HG03378 (cell line): ENCODE data around the gene LCN10.
"Not testable (repeated sequence)": the region's sequence is repeated elsewhere in the genome, so short reads cannot be mapped to it uniquely, and the experiment has no call there.

Experiments used
- ATAC-seq: cut with Tn5 transposase; IDR thresholded peaks from one replicate; pipeline ENCODE4 v1.9.1; 2021; ENCODE audit warnings: mild to moderate bottlenecking, moderate library complexity; ENCODE audit not compliant: unreplicated experiment

Gene LCN10

GRCh38 chr9:136773386-136774044 lies 30.8 kb upstream of the LCN10 start:
- no peak for ATAC-seq

DNA sequence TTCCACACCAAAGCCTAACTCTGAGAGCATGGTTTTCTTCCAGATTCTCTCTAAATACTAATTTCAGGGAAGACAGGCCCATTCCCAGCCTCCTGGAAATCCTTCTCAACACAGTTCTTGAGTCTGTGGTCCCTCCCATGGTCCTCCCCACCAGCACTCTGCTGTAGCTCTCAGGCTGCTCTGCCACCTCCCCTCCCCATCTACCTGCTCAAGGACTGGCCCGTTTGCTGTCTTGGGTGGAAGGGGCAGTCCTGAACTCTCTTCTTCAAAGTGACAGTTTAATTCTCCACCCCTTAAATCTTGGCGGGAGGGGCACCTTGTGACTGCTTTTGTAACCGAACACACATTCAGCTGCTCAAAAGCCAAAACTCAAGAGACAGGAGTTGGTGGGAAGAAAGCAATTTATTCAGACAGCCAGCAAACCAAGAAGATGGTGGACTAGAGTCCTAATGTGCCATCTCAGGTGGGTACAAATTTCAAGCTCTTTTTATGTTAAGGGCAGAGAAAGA lies 29.2 kb upstream of the LCN10 start:
- ATAC-seq: no peak

DNA sequence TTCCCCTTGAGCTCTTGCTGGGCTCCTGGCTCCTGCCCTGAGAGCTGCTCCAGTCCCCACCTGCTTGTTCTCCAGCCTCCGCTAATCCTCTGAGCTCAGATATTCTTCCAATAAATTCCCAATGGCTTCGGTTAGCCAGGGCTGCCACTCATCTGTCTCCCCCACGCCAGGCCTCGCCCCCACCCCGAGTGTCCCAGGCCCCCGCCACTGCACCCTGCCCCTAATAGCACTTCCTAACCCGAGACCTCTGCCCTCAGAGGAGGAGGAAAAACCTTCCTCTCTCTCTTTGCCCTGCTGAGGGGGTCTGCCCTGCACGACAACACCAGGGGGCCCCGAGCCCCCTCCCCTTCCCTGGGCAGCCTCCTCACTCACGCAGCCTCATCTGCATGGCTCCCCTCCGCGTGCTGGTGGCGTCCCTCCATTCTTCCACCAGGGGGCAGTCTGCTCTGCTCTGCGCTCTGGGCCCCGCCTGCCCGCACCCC lies 27.0 kb upstream of the LCN10 start:
- ATAC-seq: no peak

GRCh38 chr9:136766410-136767120 lies 23.8 kb upstream of the LCN10 start:
- ATAC-seq: not testable (repeated sequence)

DNA sequence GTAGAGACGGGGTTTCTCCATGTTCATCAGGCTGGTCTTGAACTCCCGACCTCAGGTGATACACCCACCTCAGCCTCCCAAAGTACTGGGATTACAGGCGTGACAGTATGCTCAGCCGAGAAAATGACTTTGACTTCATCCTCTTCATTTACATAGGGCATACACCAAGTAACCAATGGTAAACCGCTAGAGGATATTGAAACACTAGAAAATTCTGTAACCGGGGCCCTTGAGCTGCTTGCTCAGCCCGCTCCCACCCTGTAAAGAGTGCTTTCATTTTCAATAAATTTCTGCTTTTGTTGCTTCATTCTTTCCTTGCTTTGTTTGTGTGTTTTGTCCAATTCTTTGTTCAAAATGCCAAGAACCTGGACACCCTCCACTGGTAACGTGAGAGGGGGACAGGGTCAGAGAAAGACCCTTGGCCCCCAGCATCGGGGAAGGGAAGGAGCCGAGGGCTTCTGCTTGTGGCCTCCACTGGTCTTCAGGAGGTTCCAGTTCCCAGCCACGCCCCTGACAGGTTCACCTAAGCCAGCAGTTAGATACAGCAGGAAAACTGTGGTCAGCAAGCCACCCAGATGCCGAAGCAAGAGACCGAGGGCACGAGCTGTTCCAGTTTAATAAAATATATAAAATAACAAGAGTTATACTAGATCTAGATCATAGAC lies 23.1 kb upstream of the LCN10 start:
- ATAC-seq: peak; percentile 59

DNA sequence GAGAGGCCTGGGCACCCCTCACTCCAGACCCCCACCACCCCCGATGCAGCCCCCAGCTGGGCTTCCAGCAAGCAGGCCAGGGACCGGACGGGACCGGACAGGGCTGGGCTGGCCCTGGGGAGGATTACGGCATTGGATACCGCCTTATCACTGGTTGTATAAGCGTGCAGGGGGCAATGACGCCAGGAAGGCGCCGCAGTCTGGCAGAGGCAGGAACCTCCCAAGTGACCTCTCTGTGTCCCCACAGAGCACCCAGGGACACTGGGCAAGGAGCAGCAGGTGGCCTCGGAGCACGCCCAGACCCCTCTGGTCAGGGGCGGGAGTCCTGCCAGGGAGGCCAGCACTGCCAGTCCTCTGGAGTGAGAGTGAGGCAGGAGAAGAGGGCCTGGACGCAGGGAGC lies 22.3 kb upstream of the LCN10 start:
- ATAC-seq: no peak

GRCh38 chr9:136764301-136764891 lies 21.7 kb upstream of the LCN10 start, which contains the start of gene LCN15:
Gene LCN15, minus strand, starts transcription at chr9:136764518. Its CDS starts 30 bp downstream, at chr9:136764488.
- ATAC-seq: no peak

GRCh38 chr9:136763649-136764035 lies 20.9 kb upstream of the LCN10 start:
- no peak for ATAC-seq

DNA sequence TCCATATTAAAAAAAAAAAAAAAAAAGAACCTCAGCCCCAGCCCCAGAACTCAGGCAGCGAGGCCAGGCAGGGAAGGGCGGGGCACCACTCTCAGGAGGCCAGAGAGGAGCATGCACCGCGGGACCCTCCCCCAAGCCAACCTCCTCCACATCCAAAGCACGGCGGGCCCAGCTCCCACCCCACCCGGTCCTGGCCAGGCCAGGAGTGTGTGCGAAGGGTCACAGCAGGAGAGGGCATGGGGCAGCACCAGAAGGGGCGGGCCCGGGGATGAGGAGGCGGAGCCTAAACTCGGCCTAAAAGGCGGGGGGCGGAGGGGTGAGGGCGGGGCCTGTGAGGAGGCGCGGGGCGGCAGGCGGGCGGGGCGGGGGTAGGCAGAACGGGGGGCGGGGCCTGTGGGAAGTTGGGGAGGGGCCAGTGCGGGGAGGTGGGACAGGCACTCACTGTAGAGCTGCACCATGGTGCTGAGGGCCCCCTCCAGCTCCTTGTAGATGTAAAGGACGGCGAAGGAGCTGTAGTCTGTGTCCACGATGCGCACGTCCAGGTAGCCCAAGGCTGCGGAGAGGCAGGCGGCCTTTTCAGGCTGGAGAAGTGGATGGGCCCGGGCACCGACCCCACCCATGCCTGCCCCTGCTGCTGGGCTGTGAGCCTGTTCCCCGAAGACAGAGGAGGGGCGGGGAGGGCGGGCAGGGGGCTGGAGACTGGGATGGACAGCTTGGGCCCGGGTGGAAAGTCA lies 20.3 kb upstream of the LCN10 start:
- no peak for ATAC-seq

DNA sequence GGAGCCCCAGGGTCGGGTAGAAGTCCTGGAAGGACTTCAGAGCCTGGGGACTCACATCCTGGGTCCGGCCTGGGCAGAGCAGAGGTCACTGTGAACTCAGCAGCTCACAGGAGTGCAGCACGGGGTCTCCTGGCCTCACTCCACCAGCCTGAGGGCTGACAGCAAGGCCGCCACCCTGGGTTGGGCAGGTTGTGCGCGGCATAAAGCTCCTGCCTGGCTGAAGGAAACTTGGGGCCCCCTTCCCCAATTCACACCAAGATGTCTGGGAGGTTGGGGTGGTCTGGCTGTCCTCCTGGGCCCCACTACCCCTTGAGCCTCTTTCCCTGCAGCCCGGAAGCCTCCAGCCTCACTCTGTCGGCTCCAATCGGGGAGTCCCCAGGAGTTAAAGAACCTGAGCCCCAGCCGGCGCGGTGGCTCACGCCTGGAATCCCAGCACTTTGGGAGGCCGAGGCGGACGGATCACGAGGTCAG lies 19.5 kb upstream of the LCN10 start:
- no peak for ATAC-seq

DNA sequence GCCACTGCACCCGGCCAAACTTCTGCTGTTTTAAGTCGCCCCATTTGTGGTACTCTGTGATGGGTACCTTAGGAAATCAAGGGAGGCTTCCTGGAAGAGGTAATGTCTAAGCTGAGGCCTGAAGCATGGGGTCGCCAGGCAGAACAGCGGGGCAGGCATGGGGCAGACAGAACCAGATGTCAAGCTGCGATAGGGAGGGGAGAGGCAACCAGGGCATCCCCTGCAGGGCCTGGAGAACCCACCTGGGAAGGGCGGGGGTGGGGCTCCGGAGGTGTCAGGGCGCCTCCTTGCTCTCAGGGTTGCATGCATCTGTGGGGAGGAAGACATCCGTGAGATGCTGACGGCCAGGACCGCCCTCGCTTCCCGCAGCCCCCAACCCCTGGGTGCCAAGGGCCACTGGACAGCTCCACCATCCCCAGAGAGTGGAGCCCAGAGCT lies 18.8 kb upstream of the LCN10 start:
- no peak for ATAC-seq

DNA sequence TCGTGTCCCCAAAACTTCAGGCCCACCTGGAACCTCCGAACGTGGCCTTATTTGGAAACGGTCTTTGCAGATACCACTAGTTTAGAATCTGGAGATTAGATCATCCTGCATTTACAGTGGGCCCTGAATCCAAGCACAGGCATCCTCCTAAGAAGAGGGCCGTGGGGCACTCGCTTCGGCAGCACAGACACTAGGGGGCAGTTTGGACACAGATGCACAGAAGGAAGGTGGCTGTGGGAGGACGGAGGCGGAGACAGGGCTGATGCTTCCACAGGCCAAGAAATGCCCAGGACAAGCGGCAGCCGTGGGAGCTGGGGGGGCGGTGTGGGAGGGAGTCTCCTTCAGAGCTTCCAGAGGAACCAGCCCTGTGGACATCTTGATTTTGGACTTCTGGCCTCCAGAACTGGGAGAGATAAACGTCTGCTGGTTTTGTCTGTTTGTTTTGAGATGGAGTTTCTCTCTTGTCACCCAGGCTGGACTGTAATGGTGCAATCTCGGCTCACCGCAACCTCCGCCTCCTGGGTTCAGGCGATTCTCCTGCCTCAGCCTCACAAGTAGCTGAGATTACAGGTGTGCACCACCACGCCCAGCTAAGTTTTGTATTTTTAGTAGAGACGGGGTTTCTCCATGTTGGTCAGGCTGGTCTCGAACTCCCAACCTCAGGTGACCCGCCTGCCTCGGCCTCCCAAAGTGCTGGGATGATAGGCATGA lies 18.2 kb upstream of the LCN10 start:
- ATAC-seq: not testable (repeated sequence)

GRCh38 chr9:136760424-136760823 lies 17.7 kb upstream of the LCN10 start:
- no peak for ATAC-seq

- no peak for ATAC-seq
These were observed 16.9 kb upstream of the LCN10 start for GRCh38 chr9:136759436-136760325.

DNA sequence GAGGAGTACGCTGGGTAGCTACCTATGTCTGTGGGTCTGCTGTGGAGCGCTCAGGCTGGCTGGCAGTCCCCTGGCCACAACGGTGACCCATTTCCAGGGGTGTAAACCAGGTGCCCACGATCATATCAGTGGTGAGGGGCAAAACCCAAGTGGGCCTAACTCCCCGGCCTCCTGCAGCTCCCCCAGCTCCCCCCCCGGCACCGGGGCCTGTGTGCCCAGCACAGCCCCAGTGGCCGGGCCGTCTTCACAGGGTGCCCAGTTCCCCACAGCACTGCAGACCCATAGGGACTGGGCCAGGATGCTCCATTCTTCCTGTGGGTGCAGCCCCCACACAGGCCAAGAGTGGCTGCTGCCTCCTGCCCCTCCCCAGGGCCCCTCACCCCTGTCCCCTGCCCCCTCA lies 16.3 kb upstream of the LCN10 start:
- no peak for ATAC-seq

DNA sequence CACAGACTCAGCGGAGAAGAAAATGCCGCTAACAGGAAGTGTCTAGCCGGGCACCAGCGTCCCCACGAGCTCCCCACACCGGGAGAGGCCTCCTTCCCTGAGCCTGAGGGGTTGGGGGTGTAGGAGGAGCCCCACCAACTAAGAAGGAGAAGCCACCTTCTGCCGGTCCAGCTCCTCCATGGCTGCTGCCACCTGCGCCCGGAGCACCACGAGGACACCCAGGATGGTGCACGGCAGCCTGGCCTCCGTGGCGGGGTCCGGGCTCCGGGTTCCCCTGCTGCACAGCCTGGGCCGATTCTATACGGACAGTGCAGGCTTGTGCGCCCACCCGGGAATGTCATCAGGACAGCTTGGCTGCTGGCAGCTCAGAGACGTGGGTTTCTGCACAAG lies 15.0 kb upstream of the LCN10 start:
- no peak for ATAC-seq

- no peak for ATAC-seq
These were observed 14.6 kb upstream of the LCN10 start for GRCh38 chr9:136757328-136757727.

DNA sequence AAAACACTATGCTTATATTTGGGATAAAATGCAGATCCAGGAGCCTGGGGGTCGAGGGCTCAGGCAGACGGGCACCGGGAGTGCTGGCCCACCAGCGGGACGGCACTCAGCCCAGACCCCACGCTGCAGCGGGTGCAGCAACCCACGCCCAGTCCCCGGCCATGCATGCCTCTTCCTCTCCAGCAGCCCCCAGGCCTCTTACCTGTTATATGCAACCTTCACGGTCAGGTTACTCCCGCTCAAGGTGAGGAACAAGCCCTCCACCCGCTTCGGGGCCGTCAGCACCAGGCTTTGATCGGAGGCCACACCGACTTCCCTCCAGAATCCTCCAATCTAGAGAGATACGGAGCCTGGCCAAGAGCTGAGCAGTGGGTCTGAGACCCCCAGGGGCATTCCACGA lies 14.1 kb upstream of the LCN10 start:
- ATAC-seq: no peak

- no peak for ATAC-seq
These were observed 13.3 kb upstream of the LCN10 start for GRCh38 chr9:136756134-136756438.
